ENCODE measurements around the gene KRT35. TPM values are rescaled to one million over a fixed set of nuclear protein-coding genes. Genes with fewer than 3 reads are reported as not detected.

KRT35 gene
- total and polyA plus RNA-seq, 2 experiments from 2014 or later = not detected

DNA sequence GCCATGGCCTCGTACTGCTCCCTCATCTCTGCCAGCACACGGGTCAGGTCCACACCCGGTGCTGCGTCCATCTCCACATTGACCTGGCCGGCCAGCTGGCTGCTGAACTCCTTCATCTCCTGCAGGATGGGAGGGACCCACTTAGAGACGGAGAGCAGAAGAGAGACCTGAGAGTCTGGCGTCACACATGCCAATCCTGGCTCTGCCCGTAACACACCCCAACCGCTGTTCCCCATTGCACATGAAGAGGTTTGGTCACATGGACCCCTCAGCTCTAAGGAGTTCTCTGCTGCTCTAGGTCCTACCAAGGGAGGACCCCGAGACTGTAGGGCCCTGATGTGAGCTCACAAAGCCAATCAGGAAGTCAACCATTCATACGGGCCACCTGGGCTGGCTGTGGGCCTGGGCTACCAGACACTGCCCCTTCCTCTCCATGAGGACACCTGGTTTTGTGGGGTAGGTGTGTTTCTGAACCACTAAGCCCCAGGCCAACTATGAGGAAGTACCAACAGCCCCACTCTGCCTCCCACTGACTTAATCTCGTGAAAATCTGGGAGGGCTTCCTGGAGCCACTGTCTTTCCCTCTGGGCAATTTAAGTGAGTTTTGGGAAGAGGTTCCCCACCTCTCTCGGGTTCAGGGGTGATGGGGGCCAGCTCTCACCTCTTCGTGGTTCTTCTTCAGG, 35.3 kb upstream of the KRT35 start (continued):
- TF ChIP-seq, protein P1, sequence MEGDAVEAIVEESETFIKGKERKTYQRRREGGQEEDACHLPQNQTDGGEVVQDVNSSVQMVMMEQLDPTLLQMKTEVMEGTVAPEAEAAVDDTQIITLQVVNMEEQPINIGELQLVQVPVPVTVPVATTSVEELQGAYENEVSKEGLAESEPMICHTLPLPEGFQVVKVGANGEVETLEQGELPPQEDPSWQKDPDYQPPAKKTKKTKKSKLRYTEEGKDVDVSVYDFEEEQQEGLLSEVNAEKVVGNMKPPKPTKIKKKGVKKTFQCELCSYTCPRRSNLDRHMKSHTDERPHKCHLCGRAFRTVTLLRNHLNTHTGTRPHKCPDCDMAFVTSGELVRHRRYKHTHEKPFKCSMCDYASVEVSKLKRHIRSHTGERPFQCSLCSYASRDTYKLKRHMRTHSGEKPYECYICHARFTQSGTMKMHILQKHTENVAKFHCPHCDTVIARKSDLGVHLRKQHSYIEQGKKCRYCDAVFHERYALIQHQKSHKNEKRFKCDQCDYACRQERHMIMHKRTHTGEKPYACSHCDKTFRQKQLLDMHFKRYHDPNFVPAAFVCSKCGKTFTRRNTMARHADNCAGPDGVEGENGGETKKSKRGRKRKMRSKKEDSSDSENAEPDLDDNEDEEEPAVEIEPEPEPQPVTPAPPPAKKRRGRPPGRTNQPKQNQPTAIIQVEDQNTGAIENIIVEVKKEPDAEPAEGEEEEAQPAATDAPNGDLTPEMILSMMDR (conservative IDR thresholded peaks at IDR 0.05; ENCODE audit: low read depth in 2 of 2) = no peak
- no peak for TF ChIP-seq JUNB (IDR thresholded peaks at IDR 0.05; ENCODE audit: unreplicated experiment)

GRCh38 chr17:41513168-41513547, 32.2 kb upstream of the KRT35 start:
- Mint-ChIP-seq H3K27me3 (ENCODE audit: insufficient read depth, low read depth, poor library complexity) (peaks cover 15% of the 10 kb centered on the region), H3K4me1 (peaks cover 28% of the 10 kb centered on the region), H3K36me3 (ENCODE audit: low read depth) (no peaks in the 10 kb centered on the region), H3K4me3 (no peak overlapping the region), H3K9me3 (no peaks in the 10 kb centered on the region), H3K27ac (no peak overlapping the region)
- ATAC-seq = no peak
- Histone ChIP-seq H3K27ac (ENCODE audit: low read depth) (no peak overlapping the region), H3K79me2 (replicated peaks; ENCODE audit: insufficient read depth) (no peaks in the 10 kb centered on the region), H3K27me3 (ENCODE audit: insufficient read depth) (no peaks in the 10 kb centered on the region), H3K36me3 (ENCODE audit: insufficient read depth) (no peaks in the 10 kb centered on the region), H4K20me1 (replicated peaks; ENCODE audit: insufficient read depth) (no peaks in the 10 kb centered on the region), H3K4me3 (no peak overlapping the region), H3K9me2 (ENCODE audit: insufficient read depth) (no peaks in the 10 kb centered on the region), H3K4me2 (no peak overlapping the region), H2AFZ (no peak overlapping the region), H3K4me1 (ENCODE audit: insufficient read depth) (peaks cover 7% of the 10 kb centered on the region), H3F3A (replicated peaks; ENCODE audit: low read depth) (no peaks in the 10 kb centered on the region)
- no peak for DNase-seq (ENCODE audit: low spot score)
- no peak for TF ChIP-seq ETS1 (IDR thresholded peaks at IDR 0.05)
- TF ChIP-seq CREB1 (CRISPR knock-in tag; IDR thresholded peaks at IDR 0.05; ENCODE audit: low read depth) = no peak
- TF ChIP-seq ZNF114 (CRISPR knock-in tag; IDR thresholded peaks at IDR 0.05) = no peak
- TF ChIP-seq JUNB (IDR thresholded peaks at IDR 0.05; ENCODE audit: unreplicated experiment) = no peak
- TF ChIP-seq, protein P2, sequence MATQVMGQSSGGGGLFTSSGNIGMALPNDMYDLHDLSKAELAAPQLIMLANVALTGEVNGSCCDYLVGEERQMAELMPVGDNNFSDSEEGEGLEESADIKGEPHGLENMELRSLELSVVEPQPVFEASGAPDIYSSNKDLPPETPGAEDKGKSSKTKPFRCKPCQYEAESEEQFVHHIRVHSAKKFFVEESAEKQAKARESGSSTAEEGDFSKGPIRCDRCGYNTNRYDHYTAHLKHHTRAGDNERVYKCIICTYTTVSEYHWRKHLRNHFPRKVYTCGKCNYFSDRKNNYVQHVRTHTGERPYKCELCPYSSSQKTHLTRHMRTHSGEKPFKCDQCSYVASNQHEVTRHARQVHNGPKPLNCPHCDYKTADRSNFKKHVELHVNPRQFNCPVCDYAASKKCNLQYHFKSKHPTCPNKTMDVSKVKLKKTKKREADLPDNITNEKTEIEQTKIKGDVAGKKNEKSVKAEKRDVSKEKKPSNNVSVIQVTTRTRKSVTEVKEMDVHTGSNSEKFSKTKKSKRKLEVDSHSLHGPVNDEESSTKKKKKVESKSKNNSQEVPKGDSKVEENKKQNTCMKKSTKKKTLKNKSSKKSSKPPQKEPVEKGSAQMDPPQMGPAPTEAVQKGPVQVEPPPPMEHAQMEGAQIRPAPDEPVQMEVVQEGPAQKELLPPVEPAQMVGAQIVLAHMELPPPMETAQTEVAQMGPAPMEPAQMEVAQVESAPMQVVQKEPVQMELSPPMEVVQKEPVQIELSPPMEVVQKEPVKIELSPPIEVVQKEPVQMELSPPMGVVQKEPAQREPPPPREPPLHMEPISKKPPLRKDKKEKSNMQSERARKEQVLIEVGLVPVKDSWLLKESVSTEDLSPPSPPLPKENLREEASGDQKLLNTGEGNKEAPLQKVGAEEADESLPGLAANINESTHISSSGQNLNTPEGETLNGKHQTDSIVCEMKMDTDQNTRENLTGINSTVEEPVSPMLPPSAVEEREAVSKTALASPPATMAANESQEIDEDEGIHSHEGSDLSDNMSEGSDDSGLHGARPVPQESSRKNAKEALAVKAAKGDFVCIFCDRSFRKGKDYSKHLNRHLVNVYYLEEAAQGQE (IDR thresholded peaks at IDR 0.05; ENCODE audit: unreplicated experiment) = no peak
- TF ChIP-seq ZNF331 (CRISPR knock-in tag; IDR thresholded peaks at IDR 0.05; ENCODE audit: low read depth) = no peak
- no peak for TF ChIP-seq STAT1 (IDR thresholded peaks at IDR 0.05; ENCODE audit: unreplicated experiment)
- no peak for TF ChIP-seq ZNF462 (CRISPR knock-in tag; IDR thresholded peaks at IDR 0.05)
- no peak for TF ChIP-seq EZH2phosphoT487 (IDR thresholded peaks at IDR 0.05; ENCODE audit: unreplicated experiment)
- TF ChIP-seq EZH2 (IDR thresholded peaks at IDR 0.05; ENCODE audit: low read depth, unreplicated experiment) = no peak
- no peak for TF ChIP-seq POLR2AphosphoS5 (IDR thresholded peaks at IDR 0.05; ENCODE audit: low read depth)

Measured in GM23338 (cell line).